HG02943 (cell line): Measurements from ENCODE around the gene PHGDH.

Experiments used
- ATAC-seq: cut with Tn5 transposase; IDR thresholded peaks from one replicate; pipeline ENCODE4 v1.9.1; 2021; ENCODE audit warnings: mild to moderate bottlenecking, low read depth, moderate library complexity; ENCODE audit not compliant: unreplicated experiment

Gene PHGDH

GRCh38 chr1:119729044-119729443 lies 17.3 kb downstream of the PHGDH start:
- ATAC-seq = no peak

- ATAC-seq = no peak
These were observed 19.3 kb downstream of the PHGDH start for GRCh38 chr1:119731060-119731459.

GRCh38 chr1:119731741-119732430 lies 20.2 kb downstream of the PHGDH start:
- no peak for ATAC-seq

- no peak for ATAC-seq
These were observed 20.9 kb downstream of the PHGDH start for GRCh38 chr1:119732465-119733168.

GRCh38 chr1:119733754-119734153 lies 22.0 kb downstream of the PHGDH start:
- ATAC-seq = no peak

- no peak for ATAC-seq
These were observed 23.5 kb downstream of the PHGDH start for GRCh38 chr1:119735217-119735616.

- no peak for ATAC-seq
These were observed 24.9 kb downstream of the PHGDH start for GRCh38 chr1:119736649-119737039.

GRCh38 chr1:119737040-119737682 lies 25.4 kb downstream of the PHGDH start:
- ATAC-seq = no peak

- ATAC-seq = no peak
These were observed 26.5 kb downstream of the PHGDH start for GRCh38 chr1:119738100-119738720.

- no peak for ATAC-seq
These were observed 27.4 kb downstream of the PHGDH start for GRCh38 chr1:119739150-119739549.

- no peak for ATAC-seq
These were observed 28.5 kb downstream of the PHGDH start for GRCh38 chr1:119740261-119740660.

- no peak for ATAC-seq
These were observed 29.4 kb downstream of the PHGDH start for GRCh38 chr1:119740896-119741780.

GRCh38 chr1:119742202-119742601 lies 30.5 kb downstream of the PHGDH start:
- ATAC-seq = no peak

- no peak for ATAC-seq
These were observed 30.9 kb downstream of the PHGDH start for GRCh38 chr1:119742677-119743076.

- no peak for ATAC-seq
These were observed 31.6 kb downstream of the PHGDH start for GRCh38 chr1:119743308-119743707.

- ATAC-seq = peak; percentile 70
These were observed 32.3 kb downstream of the PHGDH start for GRCh38 chr1:119743776-119744597.

GRCh38 chr1:119744598-119744942 lies 32.8 kb downstream of the PHGDH start:
- ATAC-seq = no peak

GRCh38 chr1:119745034-119745433 lies 33.3 kb downstream of the PHGDH start:
- no peak for ATAC-seq

- no peak for ATAC-seq
These were observed 35.7 kb downstream of the PHGDH start for GRCh38 chr1:119747451-119747850.

- no peak for ATAC-seq
These were observed 36.3 kb downstream of the PHGDH start for GRCh38 chr1:119748040-119748439.
